Heart left ventricle (tissue), 16 donors: Measurements from ENCODE around the gene OXCT1. TPM values are rescaled to one million over a fixed set of nuclear protein-coding genes. Genes with fewer than 3 reads are reported as not detected.
A peak's percentile ranks its signal among the peaks of the same experiment; 100 is the strongest.

ENCODE experiments used
- ATAC-seq, 4 donors: fragments of 200-7000 bp; cut with Tn5 transposase; one replicate each; pipeline ENCODE4 v1.9.1; 2020 to 2022; ENCODE audit warnings: moderate library complexity in 4 of 4, mild to moderate bottlenecking in 3 of 4, moderate number of reproducible peaks in 1 of 4
- DNase-seq, 5 donors: peaks; one replicate each; pipeline ENCODE4 v3.0.0-alpha.2; 2020
- H3K27ac ChIP-seq, 12 donors: fragments of 200-600 bp; sonication (generic) in 4 of 12; one replicate each; pipeline versions ENCODE4 v1.5.0 to v1.8.0; 2016 to 2022; ENCODE audit warnings: mild to moderate bottlenecking in 2 of 12
- H3K27me3 ChIP-seq, 9 donors: fragments of 200-600 bp; sonication (generic) in 2 of 9; one replicate each; pipeline versions ENCODE4 v1.5.1 to v1.8.0; 2016 to 2022; ENCODE audit warnings: mild to moderate bottlenecking in 3 of 9
- H3K36me3 ChIP-seq, 9 donors: fragments of 200-600 bp; sonication (generic) in 2 of 9; one replicate each; pipeline versions ENCODE4 v1.5.0 to v1.8.0; 2018 to 2022; ENCODE audit warnings: mild to moderate bottlenecking in 2 of 9
- H3K4me1 ChIP-seq, 12 donors: fragments of 200-600 bp; sonication (generic) in 4 of 12; one replicate each; pipeline versions ENCODE4 v1.5.0 to v1.8.0; 2016 to 2022; ENCODE audit warnings: mild to moderate bottlenecking in 3 of 12
- H3K4me3 ChIP-seq, 12 donors: fragments of 200-600 bp; sonication (generic) in 4 of 12; one replicate each; pipeline versions ENCODE4 v1.5.0 to v1.8.0; 2017 to 2022; ENCODE audit warnings: mild to moderate bottlenecking in 9 of 12, moderate library complexity in 4 of 12
- H3K9me3 ChIP-seq, 12 donors: fragments of 200-600 bp; sonication (generic) in 4 of 12; one replicate each; pipeline versions ENCODE4 v1.5.0 to v1.8.0; 2016 to 2022; ENCODE audit warnings: mild to moderate bottlenecking in 1 of 12
- CTCF ChIP-seq, 12 donors: fragments of 200-600 bp; sonication (generic) in 4 of 12; IDR thresholded peaks; one replicate each; pipeline versions ENCODE4 v1.5.0 to v1.8.0; 2018 to 2022; ENCODE audit warnings: antibody characterized with exemption in 12 of 12, mild to moderate bottlenecking in 5 of 12
- POLR2A ChIP-seq, 2 donors: fragments of 450-650 bp; IDR thresholded peaks; one replicate each; pipeline ENCODE4 v1.6.1; 2017; ENCODE audit warnings: antibody characterized with exemption in 2 of 2, mild to moderate bottlenecking in 2 of 2, moderate library complexity in 2 of 2
- WGBS, 4 donors: extraction: QIAGEN DNeasy Blood & Tissue Kit in 2 of 4; methylation state at CpG; one replicate each; pipeline versions ENCODE4 v1.1.5 to v1.1.7; 2013 to 2018; 5-methylcytosine and 5-hydroxymethylcytosine counted together
- intact Hi-C, 10 donors: fragments of 100-400 bp; cut with DNase I; formaldehyde crosslinking; loops; one replicate each; pipeline versions ENCODE4 v1.11.1 to v1.14.2; 2022
- polyA plus RNA-seq, 2 donors: library from polyadenylated mRNA; stranded (reverse); fragments of 200-250 nt; gene quantifications; one replicate each; pipeline ENCODE4 v1.2.3, GENCODE V29; 2013
- total RNA-seq, 9 donors: library from RNA; depleted of rRNA in 2 of 9; stranded (reverse); fragments of >200 nt in 2 of 9; fragmentation: NEBNext Ultra II Directional in 3 of 9; extraction: Animal tissue kit (Norgen Biotek cat#: 25700) in 3 of 9; gene quantifications; one replicate each; pipeline versions ENCODE4 v1.1.0 to v1.2.4, GENCODE V29; 2016 to 2023
- donor health status: ischemic (EF 13 %, LVEDD 7.1; RV severe dilation, severe dysfunction).
- donor health status: healthy with polysubstance abuse.
- donor health status: DM: no; HTN: yes; CAD: no.
- donor health status: DM: no; HTN: no; CAD: no.
- donor health status: ischemic (EF 25% LVEDD 6.9; RV normal size, moderate dysfunction).
- donor health status: ischemic (EF 25% LVEDD 5.7; RV mildly dilated, moderate dysfunction).
- donor health status: healthy.
- donor health status: DM: yes; HTN: yes; CAD: no.
- donor health status: ischemic (EF 35%, LVEDD 5.7; RV mildly dilated, moderate dysfunction).
- donor health status: nonischemic (EF 11% LVEDD 7.7; RV severe dilation, severe dysfunction).
- donor health status: DM: yes; HTN: yes; CAD: no.
- donor health status: PGD.
- donor health status: ischemic (EF 29% LVEDD 5.4; RV normal size, mild dysfunction).
- donor health status: nonischemic (EF 23%, LVEDD 6.1; RV moderate dilation, normal function).

Gene OXCT1
- total and polyA plus RNA-seq, 11 donors: 50.7 to 363 (median 188) TPM

GRCh38 chr5:41761663-41762062 is 108.6 kb downstream of the OXCT1 start:
- 38 to 100% (median 97%) methylated on average over 1 of the region's 1 CpG for WGBS, 4 donors
- Histone ChIP-seq H3K36me3 (peaks cover 0 to 42% (median 4%) of the 10 kb centered on the region in 9 donors), H3K4me3 (no peak overlapping the region), H3K27me3 (no peaks in the 10 kb centered on the region), H3K9me3 (no peaks in the 10 kb centered on the region), H3K27ac (no peak overlapping the region), H3K4me1 (peaks cover 0 to 26% (median 7%) of the 10 kb centered on the region in 12 donors)
- intact Hi-C loops: no loop called here
- DNase-seq (no peak), ATAC-seq (no peak)
- TF ChIP-seq CTCF (IDR thresholded peaks at IDR 0.05) (no peak), POLR2A (IDR thresholded peaks at IDR 0.05) (no peak)

- TF ChIP-seq POLR2A (IDR thresholded peaks at IDR 0.05) (no peak), CTCF (IDR thresholded peaks at IDR 0.05) (no peak)
- no peak overlapping the region for H3K4me3 ChIP-seq
- no peaks in the 10 kb centered on the region for H3K27me3 ChIP-seq
- peaks cover 0 to 13% (median 0%) of the 10 kb centered on the region in 12 donors for H3K4me1 ChIP-seq
- ATAC-seq (no peak), DNase-seq (no peak)
- intact Hi-C loops: loop anchor here in 2 of 10 donors (10.0 kb wide), 1 partner anchor 89 kb away; no protein-coding TSS in a partner anchor
- WGBS, 4 donors: 96 to 98% (median 97%) methylated on average over 1 of the region's 1 CpG
- H3K27ac ChIP-seq: no peak overlapping the region
- peaks cover 0 to 34% (median 4%) of the 10 kb centered on the region in 9 donors for H3K36me3 ChIP-seq
- H3K9me3 ChIP-seq: no peaks in the 10 kb centered on the region
These were observed 114.5 kb downstream of the OXCT1 start for GRCh38 chr5:41755705-41756104.

DNA sequence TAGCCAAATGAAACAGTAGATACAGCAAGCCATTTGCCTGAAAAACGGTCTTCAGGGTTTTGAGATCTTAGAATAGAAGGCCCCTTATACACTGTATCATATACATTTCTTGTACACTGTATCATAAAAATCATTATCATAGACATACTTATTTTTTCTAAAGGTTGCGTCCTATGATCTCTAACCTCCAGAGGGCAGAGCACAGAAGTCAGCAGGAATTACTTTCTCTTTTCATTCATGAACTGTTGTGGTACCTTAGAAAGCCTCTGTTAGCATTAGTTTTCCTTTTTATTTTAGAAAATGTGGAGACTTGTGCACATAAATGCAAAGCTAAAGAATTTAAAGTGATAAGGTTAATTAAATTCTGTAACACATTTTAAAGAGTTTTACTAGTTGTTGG is 115.4 kb downstream of the OXCT1 start:
- ATAC-seq: no peak

GRCh38 chr5:41751867-41752266 is 118.4 kb downstream of the OXCT1 start:
- Histone ChIP-seq H3K4me3 (no peak overlapping the region), H3K27ac (no peak overlapping the region), H3K27me3 (no peaks in the 10 kb centered on the region), H3K9me3 (no peaks in the 10 kb centered on the region), H3K36me3 (peaks cover 0 to 28% (median 9%) of the 10 kb centered on the region in 9 donors), H3K4me1 (peaks cover 0 to 26% (median 5%) of the 10 kb centered on the region in 12 donors)
- ATAC-seq: no peak
- TF ChIP-seq CTCF (IDR thresholded peaks at IDR 0.05): no peak
- TF ChIP-seq POLR2A (IDR thresholded peaks at IDR 0.05): no peak
- intact Hi-C loops: loop anchor here in 2 of 10 donors (10.0 kb wide), 1 partner anchor 93 kb away; no protein-coding TSS in a partner anchor
- no peak for DNase-seq

More for the DNA sequence above, 115.4 kb downstream of the OXCT1 start:
- no peaks in the 10 kb centered on the region for H3K27me3 ChIP-seq
- no peak overlapping the region for H3K4me3 ChIP-seq
- no peak for DNase-seq
- H3K27ac ChIP-seq: no peak overlapping the region
- intact Hi-C loops: loop anchor here in 2 of 10 donors (10.0 kb wide), 1 partner anchor 90 kb away; no protein-coding TSS in a partner anchor
- 82 to 87% (median 85%) methylated on average over 2 of the region's 2 CpGs for WGBS, 4 donors
- no peaks in the 10 kb centered on the region for H3K9me3 ChIP-seq
- peaks cover 0 to 27% (median 4%) of the 10 kb centered on the region in 9 donors for H3K36me3 ChIP-seq
- H3K4me1 ChIP-seq: peaks cover 0 to 13% (median 0%) of the 10 kb centered on the region in 12 donors
- no peak for TF ChIP-seq POLR2A (IDR thresholded peaks at IDR 0.05)
- peak in 4 of 12 donors; percentile 13 to 43 (median 30) for TF ChIP-seq CTCF (IDR thresholded peaks at IDR 0.05)
